Ascending aorta (tissue), 2 donors: ENCODE measurements around the gene ASAP3. TPM values are rescaled to one million over a fixed set of nuclear protein-coding genes. Genes with fewer than 3 reads are reported as not detected.

Experiments used
- DNase-seq, 2 donors: peaks; one replicate each; pipeline ENCODE4 v3.0.0-alpha.2; 2019; ENCODE audit warnings: low spot score in 2 of 2
- H3K27ac ChIP-seq, 2 donors: fragments of 200-600 bp; sonication (generic); one replicate each; pipeline ENCODE4 v1.5.1; 2016 to 2017; ENCODE audit warnings: mild to moderate bottlenecking in 1 of 2
- H3K27me3 ChIP-seq: fragments of 200-600 bp; sonication (generic); one replicate; pipeline ENCODE4 v1.5.1; 2017
- H3K36me3 ChIP-seq, 2 donors: fragments of 200-600 bp; sonication (generic); one replicate each; pipeline ENCODE4 v1.5.1; 2016
- H3K4me1 ChIP-seq, 2 donors: fragments of 200-600 bp; sonication (generic); one replicate each; pipeline ENCODE4 v1.5.1; 2016 to 2017; ENCODE audit warnings: mild to moderate bottlenecking in 1 of 2
- H3K4me3 ChIP-seq, 2 donors: fragments of 200-600 bp; sonication (generic); one replicate each; pipeline ENCODE4 v1.5.1; 2016 to 2017; ENCODE audit warnings: mild to moderate bottlenecking in 1 of 2
- H3K9me3 ChIP-seq, 2 donors: fragments of 200-600 bp; sonication (generic); one replicate each; pipeline ENCODE4 v1.5.1; 2016
- intact Hi-C: fragments of 100-400 bp; cut with DNase I; formaldehyde crosslinking; loops from one replicate; pipeline ENCODE4 v1.15.1; 2023
- total RNA-seq: library from RNA; depleted of rRNA; stranded (reverse); fragments of >200 nt; gene quantifications from one replicate; pipeline ENCODE4 v1.1.0, GENCODE V29; 2016
- TF ChIP-seq, protein P1 (sequence below), 3 experiments: fragments of 200-600 bp in 2 of 3; fragments of 450-650 bp in 1 of 3; sonication (generic) in 2 of 3; IDR thresholded peaks; one replicate each; pipeline ENCODE4 v1.5.1; 2016 to 2019; ENCODE audit warnings: antibody characterized with exemption in 3 of 3, mild to moderate bottlenecking in 1 of 3, moderate library complexity in 1 of 3

Gene ASAP3
- total RNA-seq, 1 donor from 2014 or later, result 125 TPM

DNA sequence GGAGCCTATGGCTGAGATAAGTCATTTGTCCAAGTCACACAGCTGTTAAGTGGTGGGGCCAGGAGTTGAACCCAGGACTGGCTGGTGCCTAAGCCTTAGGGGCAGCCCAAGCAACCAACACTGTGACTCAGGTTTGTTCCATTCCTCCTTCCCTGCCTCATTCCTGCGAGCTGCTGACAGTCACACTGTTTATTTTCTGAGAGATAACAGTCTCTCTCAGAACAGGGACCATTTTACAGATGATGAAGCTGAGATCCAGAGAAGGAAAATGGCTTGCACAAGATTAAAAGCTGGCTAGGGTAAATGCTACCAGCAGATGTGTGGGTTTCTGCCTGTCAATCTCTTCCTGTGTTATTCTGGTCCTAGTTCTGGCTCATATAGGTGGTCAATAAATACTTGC lies 35.1 kb downstream of the ASAP3 start:
- Histone ChIP-seq H3K36me3 (peaks cover 6 to 19% of the 10 kb centered on the region in 2 donors), H3K9me3 (no peaks in the 10 kb centered on the region), H3K4me1 (peaks cover 3 to 6% of the 10 kb centered on the region in 2 donors), H3K4me3 (no peak overlapping the region), H3K27me3 (no peaks in the 10 kb centered on the region), H3K27ac (no peak overlapping the region)
- intact Hi-C loops, result no loop called here
- DNase-seq, result no peak
- TF ChIP-seq, protein P1, sequence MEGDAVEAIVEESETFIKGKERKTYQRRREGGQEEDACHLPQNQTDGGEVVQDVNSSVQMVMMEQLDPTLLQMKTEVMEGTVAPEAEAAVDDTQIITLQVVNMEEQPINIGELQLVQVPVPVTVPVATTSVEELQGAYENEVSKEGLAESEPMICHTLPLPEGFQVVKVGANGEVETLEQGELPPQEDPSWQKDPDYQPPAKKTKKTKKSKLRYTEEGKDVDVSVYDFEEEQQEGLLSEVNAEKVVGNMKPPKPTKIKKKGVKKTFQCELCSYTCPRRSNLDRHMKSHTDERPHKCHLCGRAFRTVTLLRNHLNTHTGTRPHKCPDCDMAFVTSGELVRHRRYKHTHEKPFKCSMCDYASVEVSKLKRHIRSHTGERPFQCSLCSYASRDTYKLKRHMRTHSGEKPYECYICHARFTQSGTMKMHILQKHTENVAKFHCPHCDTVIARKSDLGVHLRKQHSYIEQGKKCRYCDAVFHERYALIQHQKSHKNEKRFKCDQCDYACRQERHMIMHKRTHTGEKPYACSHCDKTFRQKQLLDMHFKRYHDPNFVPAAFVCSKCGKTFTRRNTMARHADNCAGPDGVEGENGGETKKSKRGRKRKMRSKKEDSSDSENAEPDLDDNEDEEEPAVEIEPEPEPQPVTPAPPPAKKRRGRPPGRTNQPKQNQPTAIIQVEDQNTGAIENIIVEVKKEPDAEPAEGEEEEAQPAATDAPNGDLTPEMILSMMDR (IDR thresholded peaks at IDR 0.05), result no peak

GRCh38 chr1:23446661-23447310 lies 37.2 kb downstream of the ASAP3 start:
- H3K9me3 ChIP-seq, result no peaks in the 10 kb centered on the region
- no peak for DNase-seq
- peaks cover under 1% of the 10 kb centered on the region in 2 donors for H3K4me1 ChIP-seq
- peaks cover 6 to 22% of the 10 kb centered on the region in 2 donors for H3K36me3 ChIP-seq
- intact Hi-C loops, result no loop called here
- no peaks in the 10 kb centered on the region for H3K27me3 ChIP-seq
- no peak overlapping the region for H3K27ac ChIP-seq
- TF ChIP-seq, protein P1 (IDR thresholded peaks at IDR 0.05), result no peak
- H3K4me3 ChIP-seq, result no peak overlapping the region

GRCh38 chr1:23444596-23445390 lies 39.2 kb downstream of the ASAP3 start:
- Histone ChIP-seq H3K36me3 (peaks cover 3 to 30% of the 10 kb centered on the region in 2 donors), H3K4me1 (no peaks in the 10 kb centered on the region), H3K9me3 (no peaks in the 10 kb centered on the region), H3K4me3 (no peak overlapping the region), H3K27me3 (no peaks in the 10 kb centered on the region), H3K27ac (no peak overlapping the region)
- DNase-seq, result no peak
- intact Hi-C loops, result no loop called here
- TF ChIP-seq, protein P1 (IDR thresholded peaks at IDR 0.05), result no peak

DNA sequence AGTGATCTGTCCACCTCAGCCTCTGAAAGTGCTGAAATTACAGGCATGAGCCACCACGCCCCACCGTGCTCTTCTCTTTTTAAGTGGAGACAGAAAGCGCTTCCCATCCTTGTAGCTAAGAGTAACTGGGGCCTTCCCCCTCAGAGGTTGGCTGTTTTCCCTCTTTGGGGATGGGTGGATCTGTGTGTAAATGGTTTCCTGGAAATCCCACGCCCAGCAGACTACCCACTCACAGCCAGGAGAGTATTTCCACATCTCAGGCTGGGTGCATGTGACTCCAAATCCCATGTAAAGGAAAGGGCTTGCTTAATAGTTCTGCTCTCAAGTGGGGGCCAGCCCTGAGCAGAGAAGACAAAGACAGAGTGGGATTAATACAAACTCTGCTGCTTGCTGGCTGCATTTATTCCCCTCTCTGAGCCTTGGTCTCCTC lies 39.9 kb downstream of the ASAP3 start:
- H3K4me1 ChIP-seq, result no peaks in the 10 kb centered on the region
- no peaks in the 10 kb centered on the region for H3K27me3 ChIP-seq
- peaks cover 0 to 32% of the 10 kb centered on the region in 2 donors for H3K36me3 ChIP-seq
- H3K27ac ChIP-seq, result no peak overlapping the region
- peak; percentile 39 to 82 for DNase-seq
- H3K4me3 ChIP-seq, result no peak overlapping the region
- intact Hi-C loops, result no loop called here
- TF ChIP-seq, protein P1 (IDR thresholded peaks at IDR 0.05), result no peak
- no peaks in the 10 kb centered on the region for H3K9me3 ChIP-seq

- intact Hi-C loops, result no loop called here
- H3K9me3 ChIP-seq, result no peaks in the 10 kb centered on the region
- H3K27ac ChIP-seq, result no peak overlapping the region
- no peak overlapping the region for H3K4me3 ChIP-seq
- TF ChIP-seq, protein P1 (IDR thresholded peaks at IDR 0.05), result no peak
- no peaks in the 10 kb centered on the region for H3K27me3 ChIP-seq
- H3K4me1 ChIP-seq, result no peaks in the 10 kb centered on the region
- H3K36me3 ChIP-seq, result peaks cover 3 to 28% of the 10 kb centered on the region in 2 donors
- DNase-seq, result no peak
Measured at GRCh38 chr1:23442751-23443150, 41.2 kb downstream of the ASAP3 start.
